ENCODE data around the gene NANOGP8. TPM values are rescaled to one million over a fixed set of nuclear protein-coding genes. Genes with fewer than 3 reads are reported as not detected.
"Not testable (repeated sequence)": the region's sequence is repeated elsewhere in the genome, so short reads cannot be mapped to it uniquely, and the experiment has no call there.

The NANOGP8 gene
- total RNA-seq, 1 donor from 2014 or later, result not detected

- Mint-ChIP-seq H3K27ac (no peak overlapping the region), H3K4me3 (ENCODE audit: low read depth) (no peak overlapping the region), H3K9me3 (no peaks in the 10 kb centered on the region), H3K36me3 (ENCODE audit: low read depth) (no peaks in the 10 kb centered on the region), H3K4me1 (ENCODE audit: low read depth) (no peaks in the 10 kb centered on the region), H3K27me3 (ENCODE audit: low read depth) (peaks cover 3% of the 10 kb centered on the region)
- DNase-seq (ENCODE audit: low spot score), result no peak
- intact Hi-C loops (cut with micrococcal nuclease), result no loop called here
These were observed 3.2 kb upstream of the NANOGP8 start for GRCh38 chr15:35088329-35088728.

DNA sequence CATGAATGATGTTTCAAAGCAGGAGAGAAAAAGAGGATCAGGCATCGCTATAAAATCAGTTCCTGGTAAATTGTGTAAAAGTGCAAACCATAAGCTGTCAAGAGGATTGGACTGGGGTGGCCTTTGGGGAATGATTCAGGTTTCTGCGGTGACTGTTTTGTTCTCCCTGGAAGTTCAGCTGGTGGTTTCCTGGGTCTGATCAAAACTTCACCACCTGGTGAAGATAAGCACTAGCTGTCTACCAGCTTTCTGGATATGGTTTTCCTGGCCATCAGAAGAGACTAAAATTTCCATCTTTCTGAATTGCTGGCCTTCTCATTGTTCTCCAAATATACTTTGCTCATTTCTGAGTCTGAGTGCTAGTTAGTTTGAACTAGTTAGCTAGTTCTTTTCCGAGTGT lies 2.7 kb upstream of the NANOGP8 start:
- Mint-ChIP-seq H3K27me3 (ENCODE audit: low read depth) (peaks cover 3% of the 10 kb centered on the region), H3K27ac (no peak overlapping the region), H3K4me3 (ENCODE audit: low read depth) (no peak overlapping the region), H3K9me3 (no peaks in the 10 kb centered on the region), H3K36me3 (ENCODE audit: low read depth) (no peaks in the 10 kb centered on the region), H3K4me1 (ENCODE audit: low read depth) (no peaks in the 10 kb centered on the region)
- no peak for DNase-seq (ENCODE audit: low spot score)
- intact Hi-C loops (cut with micrococcal nuclease), result no loop called here

GRCh38 chr15:35082371-35083348 lies 2.4 kb downstream of the NANOGP8 start:
- not testable (repeated sequence) for H3K9me3 Mint-ChIP-seq

GRCh38 chr15:35081626-35082365 lies 3.3 kb downstream of the NANOGP8 start:
- H3K4me3 Mint-ChIP-seq (ENCODE audit: low read depth); H3K27me3 Mint-ChIP-seq (ENCODE audit: low read depth); H3K36me3 Mint-ChIP-seq (ENCODE audit: low read depth); intact Hi-C loops (cut with micrococcal nuclease); H3K27ac Mint-ChIP-seq; DNase-seq (ENCODE audit: low spot score); H3K4me1 Mint-ChIP-seq (ENCODE audit: low read depth); H3K9me3 Mint-ChIP-seq: not testable (repeated sequence)

More at GRCh38 chr15:35082371-35083348, 2.4 kb downstream of the NANOGP8 start:
- H3K27me3 Mint-ChIP-seq (ENCODE audit: low read depth); intact Hi-C loops (cut with micrococcal nuclease); H3K27ac Mint-ChIP-seq; H3K36me3 Mint-ChIP-seq (ENCODE audit: low read depth); H3K4me3 Mint-ChIP-seq (ENCODE audit: low read depth); DNase-seq (ENCODE audit: low spot score); H3K4me1 Mint-ChIP-seq (ENCODE audit: low read depth): not testable (repeated sequence)

- H3K27me3 Mint-ChIP-seq (ENCODE audit: low read depth), result no peaks in the 10 kb centered on the region
- DNase-seq (ENCODE audit: low spot score), result no peak
- intact Hi-C loops (cut with micrococcal nuclease), result no loop called here
- H3K27ac Mint-ChIP-seq, result no peak overlapping the region
- H3K9me3 Mint-ChIP-seq, result no peaks in the 10 kb centered on the region
- H3K36me3 Mint-ChIP-seq (ENCODE audit: low read depth), result no peaks in the 10 kb centered on the region
- no peak overlapping the region for H3K4me3 Mint-ChIP-seq (ENCODE audit: low read depth)
- H3K4me1 Mint-ChIP-seq (ENCODE audit: low read depth), result no peaks in the 10 kb centered on the region
These were observed 4.9 kb downstream of the NANOGP8 start for GRCh38 chr15:35080226-35080625.

DNA sequence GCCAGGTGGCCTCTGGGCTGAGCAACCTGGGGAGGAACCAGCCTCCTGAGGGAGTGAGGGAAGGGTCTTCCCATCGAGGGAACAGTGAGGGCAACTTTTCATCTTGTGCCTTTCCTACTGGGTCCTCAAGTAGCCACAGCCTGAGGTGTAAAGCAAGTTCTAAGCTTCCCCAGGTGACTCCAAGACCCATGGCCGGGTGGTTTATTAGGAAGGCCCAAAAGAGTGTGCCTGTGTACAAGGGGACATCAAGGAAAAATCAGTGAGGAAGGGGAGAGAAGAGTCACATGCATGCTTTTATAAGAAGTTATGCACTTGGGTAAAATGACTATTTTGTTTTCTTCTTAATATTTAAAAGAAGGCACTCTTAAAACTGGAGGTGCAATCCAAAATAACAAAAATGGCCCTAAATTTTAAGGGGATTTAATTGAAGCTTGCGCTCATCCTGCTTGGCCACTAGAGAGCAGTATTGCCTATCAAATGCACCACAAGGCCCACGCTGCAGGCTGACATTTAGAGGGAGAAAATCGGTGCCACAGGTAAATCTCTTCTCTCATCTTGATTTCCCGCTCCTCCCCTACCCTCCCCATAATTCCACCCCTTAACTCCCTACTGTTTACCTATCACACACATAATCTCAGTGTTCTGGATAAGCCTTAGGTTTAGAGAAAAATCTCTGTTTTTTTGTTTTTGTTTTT lies 6.7 kb downstream of the NANOGP8 start:
- intact Hi-C loops (cut with micrococcal nuclease), result loop anchor here (10.0 kb wide), 1 partner anchor 126 kb away; no protein-coding TSS in a partner anchor
- no peaks in the 10 kb centered on the region for H3K9me3 Mint-ChIP-seq
- H3K4me1 Mint-ChIP-seq (ENCODE audit: low read depth), result no peaks in the 10 kb centered on the region
- H3K36me3 Mint-ChIP-seq (ENCODE audit: low read depth), result no peaks in the 10 kb centered on the region
- H3K4me3 Mint-ChIP-seq (ENCODE audit: low read depth), result no peak overlapping the region
- DNase-seq (ENCODE audit: low spot score), result peak; percentile 12
- H3K27me3 Mint-ChIP-seq (ENCODE audit: low read depth), result no peaks in the 10 kb centered on the region
- no peak overlapping the region for H3K27ac Mint-ChIP-seq

GRCh38 chr15:35071106-35071505 lies 14.0 kb downstream of the NANOGP8 start:
- Mint-ChIP-seq H3K4me1 (ENCODE audit: low read depth) (no peaks in the 10 kb centered on the region), H3K4me3 (ENCODE audit: low read depth) (no peak overlapping the region), H3K9me3 (no peaks in the 10 kb centered on the region), H3K36me3 (ENCODE audit: low read depth) (no peaks in the 10 kb centered on the region), H3K27me3 (ENCODE audit: low read depth) (peaks cover 4% of the 10 kb centered on the region), H3K27ac (no peak overlapping the region)
- intact Hi-C loops (cut with micrococcal nuclease), result loop anchor here (10.0 kb wide), 1 partner anchor 134 kb away; no protein-coding TSS in a partner anchor
- no peak for DNase-seq (ENCODE audit: low spot score)

- Mint-ChIP-seq H3K36me3 (ENCODE audit: low read depth) (no peaks in the 10 kb centered on the region), H3K27ac (no peak overlapping the region), H3K27me3 (ENCODE audit: low read depth) (peaks cover 4% of the 10 kb centered on the region), H3K9me3 (no peaks in the 10 kb centered on the region), H3K4me3 (ENCODE audit: low read depth) (no peak overlapping the region), H3K4me1 (ENCODE audit: low read depth) (no peaks in the 10 kb centered on the region)
- intact Hi-C loops (cut with micrococcal nuclease), result no loop called here
- no peak for DNase-seq (ENCODE audit: low spot score)
These were observed 16.1 kb downstream of the NANOGP8 start for GRCh38 chr15:35068846-35069475.

DNA sequence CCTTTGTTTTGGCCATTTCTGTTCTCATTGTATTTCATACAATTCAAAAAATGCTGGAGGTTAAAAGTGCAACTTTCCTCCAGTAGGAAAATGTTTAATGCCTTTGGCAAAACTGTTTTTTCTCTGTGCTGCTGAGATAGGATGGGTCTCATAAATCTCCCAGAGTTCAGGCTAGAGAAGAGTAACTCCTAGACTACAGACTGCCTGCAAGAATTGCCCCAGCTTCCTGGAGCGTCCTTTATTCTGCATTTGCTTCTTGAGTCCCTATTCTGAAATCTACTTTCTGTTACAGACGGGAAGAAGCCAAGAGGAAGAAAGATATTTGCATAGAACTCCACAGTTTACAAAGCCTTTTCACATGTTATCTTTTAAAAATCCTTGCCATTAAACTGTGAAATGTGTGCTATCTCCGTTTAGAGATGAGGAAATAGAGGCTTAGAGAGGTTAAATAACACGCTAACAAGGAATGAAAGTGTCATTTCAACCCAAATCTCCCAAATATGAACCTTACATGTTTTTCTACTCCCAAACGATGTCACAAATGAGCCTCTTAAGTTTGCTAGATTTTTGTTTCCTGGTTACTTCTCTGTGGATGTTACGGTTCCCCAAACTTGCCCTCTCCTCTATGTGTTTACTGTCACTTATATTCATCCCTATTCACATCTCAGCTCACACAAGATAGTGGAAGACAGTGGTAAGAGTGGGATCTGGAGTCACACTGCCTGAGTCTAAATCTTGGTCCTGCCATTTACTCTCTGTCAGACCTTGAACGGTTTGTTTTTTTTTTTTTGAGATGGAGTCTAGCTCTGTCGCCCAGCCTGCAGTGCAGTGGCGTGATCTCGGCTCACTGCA lies 17.4 kb downstream of the NANOGP8 start:
- Mint-ChIP-seq H3K9me3 (no peaks in the 10 kb centered on the region), H3K27ac (no peak overlapping the region), H3K27me3 (ENCODE audit: low read depth) (peaks cover 4% of the 10 kb centered on the region), H3K4me1 (ENCODE audit: low read depth) (no peaks in the 10 kb centered on the region), H3K36me3 (ENCODE audit: low read depth) (no peaks in the 10 kb centered on the region), H3K4me3 (ENCODE audit: low read depth) (no peak overlapping the region)
- intact Hi-C loops (cut with micrococcal nuclease), result no loop called here
- DNase-seq (ENCODE audit: low spot score), result no peak

- H3K36me3 Mint-ChIP-seq (ENCODE audit: low read depth), result no peaks in the 10 kb centered on the region
- H3K27me3 Mint-ChIP-seq (ENCODE audit: low read depth), result peaks cover 4% of the 10 kb centered on the region
- no peak for DNase-seq (ENCODE audit: low spot score)
- H3K27ac Mint-ChIP-seq, result no peak overlapping the region
- peaks cover 1% of the 10 kb centered on the region for H3K4me1 Mint-ChIP-seq (ENCODE audit: low read depth)
- no peak overlapping the region for H3K4me3 Mint-ChIP-seq (ENCODE audit: low read depth)
- intact Hi-C loops (cut with micrococcal nuclease), result no loop called here
- H3K9me3 Mint-ChIP-seq, result no peaks in the 10 kb centered on the region
These were observed 19.0 kb downstream of the NANOGP8 start for GRCh38 chr15:35066094-35066493.

DNA sequence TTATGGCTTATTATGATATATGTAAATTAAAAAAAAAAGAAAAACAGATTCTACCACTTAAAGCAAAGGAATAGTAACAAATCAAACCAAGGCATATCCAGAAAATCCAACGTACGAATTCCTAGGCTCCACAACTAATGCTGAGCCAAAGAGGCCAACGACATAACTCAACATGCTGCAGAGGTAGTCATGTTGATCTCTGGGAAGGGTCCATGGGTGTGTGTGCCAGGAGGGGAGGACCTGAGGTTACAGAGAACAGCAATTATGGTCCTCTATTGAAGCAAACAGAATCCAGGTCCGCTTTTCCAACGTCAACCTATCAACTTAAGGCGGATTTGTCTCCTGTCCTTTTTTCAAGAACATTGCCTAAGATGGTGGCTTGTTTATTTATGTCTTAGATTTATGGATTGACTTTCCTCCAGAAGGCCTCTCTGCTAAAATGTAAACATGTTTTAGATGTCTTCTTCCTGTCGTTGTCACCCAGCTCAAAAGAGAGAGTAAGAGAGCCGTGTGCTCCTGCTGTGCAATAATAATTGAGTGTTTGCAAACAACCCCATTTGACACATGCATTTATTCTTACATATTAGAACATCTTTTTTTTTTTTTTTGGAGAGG lies 20.4 kb downstream of the NANOGP8 start:
- H3K9me3 Mint-ChIP-seq, result no peaks in the 10 kb centered on the region
- intact Hi-C loops (cut with micrococcal nuclease), result no loop called here
- peaks cover 4% of the 10 kb centered on the region for H3K27me3 Mint-ChIP-seq (ENCODE audit: low read depth)
- DNase-seq (ENCODE audit: low spot score), result no peak
- H3K4me3 Mint-ChIP-seq (ENCODE audit: low read depth), result no peak overlapping the region
- no peaks in the 10 kb centered on the region for H3K36me3 Mint-ChIP-seq (ENCODE audit: low read depth)
- no peak overlapping the region for H3K27ac Mint-ChIP-seq
- H3K4me1 Mint-ChIP-seq (ENCODE audit: low read depth), result peaks cover 1% of the 10 kb centered on the region
